IMR-90 (cell line): ENCODE results near the gene USP32. TPM values are rescaled to one million over a fixed set of nuclear protein-coding genes. Genes with fewer than 3 reads are reported as not detected.

Experiments used
- ATAC-seq: fragments of 200-7000 bp; cut with Tn5 transposase; 2 replicates; pipeline ENCODE4 v1.9.1; 2020; ENCODE audit warnings: low read depth, mild to moderate bottlenecking, moderate library complexity
- BruUV-seq: library from RNA; stranded (reverse); fragments of 400-500 nt; replicated peaks from 2 replicates; lab custom pipeline; 2021; lab: Mats Ljungman, UMichigan
- CTCF ChIA-PET: fragments of 300-600 bp; formaldehyde crosslinking; extraction: SDS; loops from one replicate; lab custom pipeline; 2021; ENCODE audit warnings: antibody characterized with exemption; lab: Yijun Ruan, JAX
- POLR2A ChIA-PET: fragments of 300-600 bp; sonication (Branson Sonifier 250); formaldehyde crosslinking; loops from one replicate; lab custom pipeline; 2022; ENCODE audit warnings: antibody characterized with exemption; ENCODE audit not compliant: unreplicated experiment; lab: Charles Lee
- DNase-seq: peaks from one replicate; pipeline ENCODE4 v3.0.0; 2013
- H2AFZ ChIP-seq: replicated peaks from 2 replicates; pipeline ENCODE3; 2013; ENCODE audit warnings: low read length, mild to moderate bottlenecking; ENCODE audit not compliant: poor library complexity
- H2AK5ac ChIP-seq: 2 replicates; pipeline ENCODE4 v1.6.1; 2013; ENCODE audit warnings: low read depth, low read length, inconsistent platforms
- H2AK9ac ChIP-seq: replicated peaks from 2 replicates; pipeline ENCODE3; 2013; ENCODE audit warnings: mild to moderate bottlenecking, low read depth, low read length, moderate library complexity; ENCODE audit not compliant: poor library complexity
- H2BK120ac ChIP-seq: 2 replicates; pipeline ENCODE4 v1.6.1; 2013; ENCODE audit warnings: low read depth, low read length, inconsistent platforms
- H2BK15ac ChIP-seq: 3 replicates; pipeline ENCODE4 v1.6.1; 2013; ENCODE audit warnings: low read depth, low read length, inconsistent platforms
- H2BK20ac ChIP-seq: 2 replicates; pipeline ENCODE4 v1.6.1; 2013; ENCODE audit warnings: low read depth, mild to moderate bottlenecking, inconsistent platforms, low read length, moderate library complexity
- H2BK5ac ChIP-seq: 2 replicates; pipeline ENCODE4 v1.6.1; 2013; ENCODE audit warnings: mild to moderate bottlenecking, low read depth, low read length, inconsistent platforms; ENCODE audit not compliant: poor library complexity, severe bottlenecking
- H3K14ac ChIP-seq: replicated peaks from 2 replicates; pipeline ENCODE4 v1.6.1; 2013; ENCODE audit warnings: low read depth, low read length, inconsistent platforms
- H3K18ac ChIP-seq: 2 replicates; pipeline ENCODE4 v1.6.1; 2013; ENCODE audit warnings: low read depth, low read length, control low read depth
- H3K23ac ChIP-seq: 2 replicates; pipeline ENCODE4 v1.6.1; 2013; ENCODE audit warnings: low read depth, low read length, inconsistent platforms
- H3K27ac ChIP-seq: 2 replicates; pipeline ENCODE4 v1.5.1; 2013; ENCODE audit warnings: mild to moderate bottlenecking, control low read depth, low read length; ENCODE audit not compliant: insufficient read depth
- H3K27me3 ChIP-seq: 2 replicates; pipeline ENCODE4 v1.6.1; 2013; ENCODE audit warnings: low read length; ENCODE audit not compliant: control insufficient read depth, insufficient read depth
- H3K36me3 ChIP-seq: 2 replicates; pipeline ENCODE4 v1.6.1; 2013; ENCODE audit warnings: low read length, mixed read lengths; ENCODE audit not compliant: control insufficient read depth, insufficient read depth
- H3K4ac ChIP-seq: 2 replicates; pipeline ENCODE4 v1.6.1; 2013; ENCODE audit warnings: low read depth, low read length, inconsistent platforms
- H3K4me1 ChIP-seq: 2 replicates; pipeline ENCODE4 v1.6.1; 2013; ENCODE audit warnings: low read length, mixed read lengths; ENCODE audit not compliant: control insufficient read depth, insufficient read depth
- H3K4me2 ChIP-seq: 2 replicates; pipeline ENCODE4 v1.6.1; 2013; ENCODE audit warnings: low read depth, mild to moderate bottlenecking, control low read depth, low read length, moderate library complexity
- H3K4me3 ChIP-seq: 2 replicates; pipeline ENCODE4 v1.5.1; 2013; ENCODE audit warnings: low read depth, mild to moderate bottlenecking, control low read depth, low read length, moderate library complexity; ENCODE audit not compliant: insufficient read depth
- H3K56ac ChIP-seq: 2 replicates; pipeline ENCODE4 v1.6.1; 2013; ENCODE audit warnings: low read length, inconsistent platforms; ENCODE audit not compliant: insufficient read depth; ENCODE audit errors: extremely low read depth
- H3K79me1 ChIP-seq, 2 experiments: 2 replicates each; pipeline ENCODE4 v1.6.1; 2013; ENCODE audit warnings: low read length in 2 of 2, inconsistent platforms in 1 of 2, low read depth in 1 of 2
- H3K9ac ChIP-seq: 2 replicates; pipeline ENCODE4 v1.6.1; 2013; ENCODE audit warnings: low read depth, low read length, control low read depth
- H3K9me1 ChIP-seq: 2 replicates; pipeline ENCODE4 v1.6.1; 2013; ENCODE audit warnings: low read length, inconsistent platforms; ENCODE audit not compliant: insufficient read depth
- H3K9me3 ChIP-seq: 2 replicates; pipeline ENCODE4 v1.6.1; 2013; ENCODE audit warnings: low read length; ENCODE audit not compliant: control insufficient read depth, insufficient read depth
- H4K20me1 ChIP-seq: 2 replicates; pipeline ENCODE4 v1.6.1; 2013; ENCODE audit warnings: low read length, inconsistent platforms; ENCODE audit not compliant: insufficient read depth
- H4K5ac ChIP-seq: 2 replicates; pipeline ENCODE4 v1.6.1; 2013; ENCODE audit warnings: mild to moderate bottlenecking, low read depth, low read length, control low read depth
- H4K8ac ChIP-seq, 2 experiments: 2 replicates each; pipeline ENCODE4 v1.6.1; 2013; ENCODE audit warnings: low read depth in 2 of 2, low read length in 2 of 2, control low read depth in 1 of 2, inconsistent platforms in 1 of 2
- H4K91ac ChIP-seq: 2 replicates; pipeline ENCODE4 v1.6.1; 2013; ENCODE audit warnings: low read depth, low read length, inconsistent platforms; ENCODE audit not compliant: insufficient read depth
- CEBPB ChIP-seq: IDR thresholded peaks from 2 replicates; pipeline ENCODE4 v1.6.1; 2012; ENCODE audit warnings: low read depth, low read length, improper control_type of control experiment
- CHD1 ChIP-seq: IDR thresholded peaks from 2 replicates; pipeline ENCODE4 v1.6.1; 2012; ENCODE audit warnings: low read depth, low read length, improper control_type of control experiment
- CTCF ChIP-seq: conservative IDR thresholded peaks from 2 replicates; pipeline ENCODE4 v1.5.1; 2012; ENCODE audit warnings: mild to moderate bottlenecking, low read depth, low read length, improper control_type of control experiment
- ELK1 ChIP-seq: fragments of 150-350 bp; IDR thresholded peaks from 2 replicates; pipeline ENCODE4 v1.6.1; 2016; ENCODE audit warnings: low read depth, mild to moderate bottlenecking, low read length, moderate library complexity, borderline replicate concordance
- FOS ChIP-seq: fragments of 150-350 bp; IDR thresholded peaks from 2 replicates; pipeline ENCODE4 v1.6.1; 2016; ENCODE audit warnings: low read depth, low read length
- MAFK ChIP-seq: IDR thresholded peaks from 2 replicates; pipeline ENCODE4 v1.6.1; 2012; ENCODE audit warnings: low read depth, low read length, improper control_type of control experiment
- MAZ ChIP-seq: IDR thresholded peaks from 2 replicates; pipeline ENCODE4 v1.6.1; 2012; ENCODE audit warnings: low read depth, mild to moderate bottlenecking, low read length, improper control_type of control experiment, moderate library complexity, borderline replicate concordance
- MXI1 ChIP-seq: IDR thresholded peaks from 2 replicates; pipeline ENCODE4 v1.6.1; 2012; ENCODE audit warnings: low read depth, mild to moderate bottlenecking, low read length, moderate library complexity, borderline replicate concordance
- NFE2L2 ChIP-seq: fragments of 150-350 bp; IDR thresholded peaks from 2 replicates; pipeline ENCODE4 v1.6.1; 2016; ENCODE audit warnings: low read depth, mild to moderate bottlenecking, low read length
- POLR2A ChIP-seq: IDR thresholded peaks from 2 replicates; pipeline ENCODE4 v1.6.1; 2012; ENCODE audit warnings: mild to moderate bottlenecking, low read depth, low read length
- RAD21 ChIP-seq: IDR thresholded peaks from 2 replicates; pipeline ENCODE4 v1.6.1; 2012; ENCODE audit warnings: low read length, improper control_type of control experiment
- RCOR1 ChIP-seq: IDR thresholded peaks from 2 replicates; pipeline ENCODE4 v1.6.1; 2012; ENCODE audit warnings: mild to moderate bottlenecking, low read length, improper control_type of control experiment; ENCODE audit not compliant: insufficient replicate concordance
- RFX5 ChIP-seq: IDR thresholded peaks from 2 replicates; pipeline ENCODE4 v1.8.0; 2012; ENCODE audit warnings: low read depth, mild to moderate bottlenecking, low read length, moderate library complexity
- SMC3 ChIP-seq: fragments of 150-350 bp; IDR thresholded peaks from 2 replicates; pipeline ENCODE4 v1.6.1; 2016; ENCODE audit warnings: low read depth, mild to moderate bottlenecking, antibody characterized with exemption, low read length, moderate library complexity
- USF2 ChIP-seq: fragments of 150-350 bp; IDR thresholded peaks from 2 replicates; pipeline ENCODE4 v1.6.1; 2017; ENCODE audit warnings: mild to moderate bottlenecking, antibody characterized with exemption, low read length, low read depth
- WGBS, 2 experiments: methylation state at CpG; one replicate each; pipeline versions ENCODE4 v1.1.5 to v1.1.7; 2013; ENCODE audit warnings: missing lambda C conversion rate in 2 of 2; ENCODE audit not compliant: insufficient read length in 1 of 2; ENCODE audit errors: extremely low coverage in 2 of 2; 5-methylcytosine and 5-hydroxymethylcytosine counted together
- dilution Hi-C: fragments of 300-500 bp; cut with HindIII; formaldehyde crosslinking; loops from one replicate; pipeline ENCODE4 v1.14.3; 2018; ENCODE audit warnings: low sequenced_read_pairs; ENCODE audit not compliant: unreplicated experiment
- in situ Hi-C: fragments of 300-500 bp; cut with MboI; formaldehyde crosslinking; loops from 3 replicates; pipeline ENCODE4 v1.14.3; 2019; ENCODE audit warnings: low sequenced_read_pairs, inconsistent platforms, mixed read lengths
- intact Hi-C: fragments of 100-400 bp; cut with micrococcal nuclease; formaldehyde crosslinking; loops from 2 replicates; pipeline ENCODE4 v1.10.0; 2022
- polyA plus RNA-seq, 3 experiments: library from polyadenylated mRNA; depleted of rRNA; stranded (reverse); fragments of >200 nt; gene quantifications; 2 replicates each; pipeline ENCODE4 v1.2.3, GENCODE V29; 2012; ENCODE audit warnings: low replicate concordance in 1 of 3
- total RNA-seq: library from RNA; depleted of rRNA; stranded (reverse); fragments of >200 nt; gene quantifications from 2 replicates; pipeline ENCODE4 v1.2.3, GENCODE V29; 2012

The USP32 gene
- total and polyA plus RNA-seq, 2 of the 4 experiments (the other 2 are of a cell fraction), result 16.8 to 46.8 TPM

GRCh38 chr17:60252459-60252858 is 139.5 kb downstream of the USP32 start:
- in situ Hi-C loops, result no loop called here
- H2BK120ac ChIP-seq, result no peak overlapping the region

More at GRCh38 chr17:60252459-60252858, 139.5 kb downstream of the USP32 start:
- no peak overlapping the region for H2BK15ac ChIP-seq
- DNase-seq (no peak), ATAC-seq (no peak)
- BruUV-seq, result no TSS peak
- H3K79me1 ChIP-seq, result peaks cover 0 to 12% of the 10 kb centered on the region in 2 experiments; a peak in 3 of 4 replicates
- intact Hi-C loops (no loop called here), dilution Hi-C loops (no loop called here)
- H3K9ac ChIP-seq, result no peak overlapping the region
- H3K9me3 ChIP-seq, result peaks cover 2% of the 10 kb centered on the region
- no peak overlapping the region for H3K23ac ChIP-seq
- POLR2A ChIA-PET, result no interaction called here
- TF ChIP-seq USF2, result no peak
- no peak for TF ChIP-seq MAFK
- TF ChIP-seq CHD1, result no peak
- TF ChIP-seq ELK1, result no peak
- TF ChIP-seq POLR2A, result no peak
- no peak for TF ChIP-seq CEBPB
- TF ChIP-seq SMC3, result no peak
- no peak for TF ChIP-seq RCOR1
- TF ChIP-seq RFX5, result no peak
- no peak for TF ChIP-seq MAZ
- TF ChIP-seq MXI1, result no peak
- no peak for TF ChIP-seq NFE2L2
- no peak for TF ChIP-seq CTCF
- no peak for TF ChIP-seq RAD21
- TF ChIP-seq FOS, result no peak
- no peak overlapping the region for H4K8ac ChIP-seq
- H3K4me2 ChIP-seq, result no peak overlapping the region
- H2BK5ac ChIP-seq, result no peak overlapping the region
- H3K27me3 ChIP-seq, result no peaks in the 10 kb centered on the region
- H3K14ac ChIP-seq, result no peak overlapping the region
- H2AK9ac ChIP-seq, result no peak overlapping the region
- H3K27ac ChIP-seq, result no peak overlapping the region
- H2AFZ ChIP-seq, result no peak overlapping the region
- H3K4me3 ChIP-seq, result no peak overlapping the region
- H4K5ac ChIP-seq, result no peak overlapping the region
- no peak overlapping the region for H3K4ac ChIP-seq
- H2AK5ac ChIP-seq, result no peak overlapping the region
- CTCF ChIA-PET, result interaction anchor here (0.7 kb wide), 1 partner anchor 17 kb away, joined by 3 read pairs; no protein-coding TSS in a partner anchor
- no peak overlapping the region for H4K91ac ChIP-seq
- peaks cover 8% of the 10 kb centered on the region for H3K36me3 ChIP-seq
- H3K18ac ChIP-seq, result no peak overlapping the region
- no peak overlapping the region for H2BK20ac ChIP-seq
- H3K56ac ChIP-seq, result no peak overlapping the region
- WGBS, 2 experiments, result no CpG with 5 or more reads among the region's 1 CpG
- peaks cover 6% of the 10 kb centered on the region; the same call in 1 of the 2 replicates for H3K9me1 ChIP-seq
- no peaks in the 10 kb centered on the region for H4K20me1 ChIP-seq
- peaks cover 3% of the 10 kb centered on the region for H3K4me1 ChIP-seq
